Measurements from ENCODE around the gene MEG3. TPM values are rescaled to one million over a fixed set of nuclear protein-coding genes. Genes with fewer than 3 reads are reported as not detected.

MEG3 gene
- total RNA-seq, 1 experiment from 2014 or later: 338 TPM

- ChIA-PET CTCF (no interaction called here), POLR2A (no interaction called here)
- H3K27me3 Mint-ChIP-seq (ENCODE audit: low read depth): no peaks in the 10 kb centered on the region; the same call in 1 of the 2 replicates
- no peak overlapping the region for H3K4me3 Mint-ChIP-seq
- peaks cover 33% of the 10 kb centered on the region for H3K36me3 Mint-ChIP-seq
- H3K27ac Mint-ChIP-seq: no peak overlapping the region
- ATAC-seq: no peak
- TF ChIP-seq NR1H2 (CRISPR knock-in tag; IDR thresholded peaks at IDR 0.05): no peak
- TF ChIP-seq AR (CRISPR knock-in tag; IDR thresholded peaks at IDR 0.05): no peak
- H3K4me1 Mint-ChIP-seq: 0 out of 2 replicates have a peak, but pooled peaks cover 3% of the 10 kb centered on the region
- peaks cover 9% of the 10 kb centered on the region for H3K9me3 Mint-ChIP-seq
- no peak for DNase-seq (ENCODE audit: low spot score)
These were observed 36.0 kb downstream of the MEG3 start for GRCh38 chr14:100861937-100862247.

GRCh38 chr14:100862277-100862676 lies 36.4 kb downstream of the MEG3 start:
- no peak for ATAC-seq
- Mint-ChIP-seq H3K4me1 (no peaks in the 10 kb centered on the region), H3K27ac (no peak overlapping the region), H3K36me3 (peaks cover 33% of the 10 kb centered on the region), H3K4me3 (no peak overlapping the region), H3K9me3 (peaks cover 9% of the 10 kb centered on the region), H3K27me3 (ENCODE audit: low read depth) (no peaks in the 10 kb centered on the region; the same call in 1 of the 2 replicates)
- POLR2A ChIA-PET: no interaction called here
- CTCF ChIA-PET: no interaction called here
- no peak for DNase-seq (ENCODE audit: low spot score)
- TF ChIP-seq FOXP1 (CRISPR knock-in tag; IDR thresholded peaks at IDR 0.05; ENCODE audit: borderline replicate concordance): no peak
- no peak for TF ChIP-seq USF1 (CRISPR knock-in tag; IDR thresholded peaks at IDR 0.05)
- TF ChIP-seq ATF6 (CRISPR knock-in tag; IDR thresholded peaks at IDR 0.05): no peak
- TF ChIP-seq RELA (CRISPR knock-in tag; IDR thresholded peaks at IDR 0.05; ENCODE audit: borderline replicate concordance): no peak
- TF ChIP-seq RORB (CRISPR knock-in tag; IDR thresholded peaks at IDR 0.05): no peak
- TF ChIP-seq AR (CRISPR knock-in tag; IDR thresholded peaks at IDR 0.05): no peak
- TF ChIP-seq NR2C2 (CRISPR knock-in tag; IDR thresholded peaks at IDR 0.05): no peak
- TF ChIP-seq STAT6 (CRISPR knock-in tag; conservative IDR thresholded peaks at IDR 0.05; ENCODE audit: low read depth): no peak
- TF ChIP-seq ZNF317 (CRISPR knock-in tag; IDR thresholded peaks at IDR 0.05; ENCODE audit: borderline replicate concordance, low read depth): no peak
- no peak for TF ChIP-seq ZNF232 (CRISPR knock-in tag; IDR thresholded peaks at IDR 0.05)
- TF ChIP-seq SOX15 (CRISPR knock-in tag; IDR thresholded peaks at IDR 0.05): no peak
- no peak for TF ChIP-seq CDX4 (CRISPR knock-in tag; IDR thresholded peaks at IDR 0.05; ENCODE audit: borderline replicate concordance)
- TF ChIP-seq USF2 (CRISPR knock-in tag; IDR thresholded peaks at IDR 0.05): no peak
- TF ChIP-seq PRDM15 (CRISPR knock-in tag; IDR thresholded peaks at IDR 0.05): no peak
- no peak for TF ChIP-seq FOXJ3 (CRISPR knock-in tag; IDR thresholded peaks at IDR 0.05; ENCODE audit: borderline replicate concordance)
- TF ChIP-seq ETV6 (CRISPR knock-in tag; IDR thresholded peaks at IDR 0.05): no peak
- TF ChIP-seq KAT7 (CRISPR knock-in tag; IDR thresholded peaks at IDR 0.05; ENCODE audit: borderline replicate concordance): no peak
